Spleen (tissue), 11 donors: ENCODE data around the gene FHIT. TPM values are rescaled to one million over a fixed set of nuclear protein-coding genes. Genes with fewer than 3 reads are reported as not detected.

Source experiments
- DNase-seq: peaks from one replicate; pipeline ENCODE4 v3.0.0-alpha.2; 2020
- H3K27ac ChIP-seq, 8 donors: fragments of 200-600 bp; sonication (generic) in 7 of 8; 1 replicate in 4 of 8; 2 replicates in 4 of 8; pipeline versions ENCODE4 v1.5.0 to v1.8.0; 2016 to 2021; ENCODE audit warnings: inconsistent platforms in 4 of 8, mild to moderate bottlenecking in 4 of 8, moderate library complexity in 1 of 8
- H3K27me3 ChIP-seq, 7 donors: fragments of 200-600 bp; sonication (generic) in 6 of 7; replicated peaks in 1 of 7; 1 replicate in 4 of 7; 2 replicates in 3 of 7; pipeline versions ENCODE4 v1.5.0 to v1.8.0; 2016 to 2021; ENCODE audit warnings: inconsistent platforms in 3 of 7, mild to moderate bottlenecking in 1 of 7
- H3K36me3 ChIP-seq, 6 donors: fragments of 200-600 bp; sonication (generic) in 5 of 6; 1 replicate in 4 of 6; 2 replicates in 2 of 6; pipeline versions ENCODE4 v1.5.0 to v1.8.0; 2016 to 2021; ENCODE audit warnings: inconsistent platforms in 2 of 6
- H3K4me1 ChIP-seq, 6 donors: fragments of 200-600 bp; sonication (generic) in 5 of 6; 1 replicate in 3 of 6; 2 replicates in 3 of 6; pipeline versions ENCODE4 v1.5.0 to v1.8.0; 2016 to 2021; ENCODE audit warnings: inconsistent platforms in 3 of 6
- H3K4me3 ChIP-seq, 8 donors: fragments of 200-600 bp; sonication (generic) in 7 of 8; 1 replicate in 4 of 8; 2 replicates in 4 of 8; pipeline versions ENCODE4 v1.5.0 to v1.8.0; 2016 to 2021; ENCODE audit warnings: inconsistent platforms in 4 of 8, mild to moderate bottlenecking in 4 of 8, moderate library complexity in 2 of 8
- H3K9me3 ChIP-seq, 8 donors: fragments of 200-600 bp; sonication (generic) in 7 of 8; 1 replicate in 4 of 8; 2 replicates in 4 of 8; pipeline versions ENCODE4 v1.5.0 to v1.8.0; 2016 to 2021; ENCODE audit warnings: inconsistent platforms in 4 of 8
- CTCF ChIP-seq, 11 experiments: fragments of 200-600 bp in 7 of 11; fragments of 450-650 bp in 4 of 11; sonication (generic) in 4 of 11; IDR thresholded peaks in 8 of 11; conservative IDR thresholded peaks in 3 of 11; 1 replicate in 7 of 11; 2 replicates in 4 of 11; pipeline versions ENCODE4 v1.4.0 to v1.8.0; 2016 to 2021; ENCODE audit warnings: antibody characterized with exemption in 11 of 11, inconsistent platforms in 4 of 11, mild to moderate bottlenecking in 1 of 11
- POLR2A ChIP-seq, 3 donors: fragments of 450-650 bp; IDR thresholded peaks; one replicate each; pipeline ENCODE4 v1.5.1; 2017; ENCODE audit warnings: antibody characterized with exemption in 3 of 3, mild to moderate bottlenecking in 1 of 3
- POLR2AphosphoS5 ChIP-seq, 3 donors: sonication (generic); formaldehyde crosslinking; IDR thresholded peaks; one replicate each; pipeline ENCODE4 v1.5.1; 2017; ENCODE audit warnings: antibody characterized with exemption in 3 of 3
- WGBS, 5 donors: extraction: QIAGEN DNeasy Blood & Tissue Kit in 3 of 5; methylation state at CpG; one replicate each; pipeline versions ENCODE4 v1.1.5 to v1.1.7; 2013 to 2018; 5-methylcytosine and 5-hydroxymethylcytosine counted together
- intact Hi-C: fragments of 100-400 bp; cut with DNase I; formaldehyde crosslinking; loops from one replicate; pipeline ENCODE4 v1.15.0; 2023; ENCODE audit warnings: low total_unique reads
- polyA plus RNA-seq, 3 donors: library from polyadenylated mRNA; stranded (reverse); fragments of 200-250 nt; gene quantifications; one replicate each; pipeline ENCODE4 v1.2.1, GENCODE V29; 2013
- total RNA-seq, 7 donors: library from RNA; depleted of rRNA in 3 of 7; stranded (reverse); fragments of >200 nt in 3 of 7; fragmentation: NEBNext Ultra II Directional in 4 of 7; extraction: Animal tissue kit (Norgen Biotek cat#: 25700) in 4 of 7; gene quantifications; one replicate each; pipeline versions ENCODE4 v1.1.0 to v1.2.1, GENCODE V29; 2016 to 2021
- donor health status: healthy with polysubstance abuse.
- donor health status: DM: no; HTN: no; CAD: no; lungs with moderate emphysema.
- donor health status: DM: no; HTN: no; CAD: no.
- donor health status: Bipolar disorder and iron deficiency.
- donor health status: healthy.
- donor health status: DM: no; HTN: no; CAD: no.
- donor health status: DM: yes; HTN: yes; CAD: no.

The FHIT gene
- total and polyA plus RNA-seq, 10 donors = 4.1 to 23.1 (median 12.2) TPM

DNA sequence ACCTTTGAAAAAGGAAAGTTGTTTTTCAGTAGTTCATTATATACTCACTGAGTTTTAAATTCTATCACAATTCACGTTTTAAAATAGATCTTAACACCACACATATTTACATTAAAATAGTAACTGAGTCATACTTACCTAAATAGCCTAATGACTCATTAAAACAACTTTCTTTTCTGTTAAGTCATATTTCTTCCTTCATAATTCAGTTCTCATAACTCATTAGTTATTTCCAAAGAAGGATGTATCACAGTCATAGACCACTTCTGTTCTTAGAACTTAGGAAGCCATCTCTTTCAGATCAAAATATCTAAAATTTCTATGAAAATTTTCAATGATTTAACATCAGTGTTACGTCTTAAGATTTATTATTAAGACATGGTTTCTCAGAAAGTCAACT lies 885.9 kb downstream of the FHIT start:
- Histone ChIP-seq H3K4me1 (no peaks in the 10 kb centered on the region), H3K27me3 (no peaks in the 10 kb centered on the region), H3K36me3 (no peaks in the 10 kb centered on the region), H3K27ac (no peak overlapping the region), H3K4me3 (no peak overlapping the region), H3K9me3 (no peaks in the 10 kb centered on the region)
- intact Hi-C loops = no loop called here
- DNase-seq = no peak
- TF ChIP-seq POLR2AphosphoS5 (IDR thresholded peaks at IDR 0.05) = no peak
- TF ChIP-seq CTCF (IDR thresholded peaks at IDR 0.05 in 8 of 11, conservative IDR thresholded peaks at IDR 0.05 in 3 of 11) = no peak
- TF ChIP-seq POLR2A (IDR thresholded peaks at IDR 0.05) = no peak
- WGBS, 5 donors = 0 to 45% (median 39%) methylated on average over 2 of the region's 2 CpGs

DNA sequence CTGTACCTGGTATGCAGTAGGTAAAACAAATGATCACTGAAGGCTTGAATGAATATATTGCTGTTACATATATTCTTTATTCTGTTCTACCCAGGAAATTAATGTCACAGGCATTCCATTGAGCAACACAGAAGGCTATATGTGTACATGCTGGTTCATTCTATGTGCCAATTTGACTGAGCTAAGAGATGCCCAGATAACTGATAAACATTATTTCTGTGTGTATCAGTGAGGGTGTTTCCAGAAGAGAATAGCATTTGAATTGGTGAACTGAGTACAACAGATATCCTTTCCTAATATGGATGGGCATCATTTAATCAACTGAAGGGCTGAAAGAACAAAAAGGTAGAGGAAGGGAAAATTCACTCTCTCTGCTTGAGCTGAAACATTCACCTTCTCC lies 886.8 kb downstream of the FHIT start:
- no peak overlapping the region for H3K27ac ChIP-seq
- TF ChIP-seq CTCF (IDR thresholded peaks at IDR 0.05 in 8 of 11, conservative IDR thresholded peaks at IDR 0.05 in 3 of 11) = no peak
- TF ChIP-seq POLR2AphosphoS5 (IDR thresholded peaks at IDR 0.05) = no peak
- TF ChIP-seq POLR2A (IDR thresholded peaks at IDR 0.05) = no peak
- no peaks in the 10 kb centered on the region for H3K27me3 ChIP-seq
- H3K4me3 ChIP-seq = no peak overlapping the region
- H3K9me3 ChIP-seq = no peaks in the 10 kb centered on the region
- DNase-seq = no peak
- no peaks in the 10 kb centered on the region for H3K4me1 ChIP-seq
- H3K36me3 ChIP-seq = no peaks in the 10 kb centered on the region
- intact Hi-C loops = no loop called here

- Histone ChIP-seq H3K27me3 (no peaks in the 10 kb centered on the region), H3K4me1 (no peaks in the 10 kb centered on the region), H3K9me3 (no peaks in the 10 kb centered on the region), H3K4me3 (no peak overlapping the region), H3K36me3 (no peaks in the 10 kb centered on the region), H3K27ac (no peak overlapping the region)
- intact Hi-C loops = no loop called here
- 63 to 81% (median 76%) methylated on average over 2 of the region's 2 CpGs for WGBS, 5 donors
- TF ChIP-seq POLR2AphosphoS5 (IDR thresholded peaks at IDR 0.05) (no peak), POLR2A (IDR thresholded peaks at IDR 0.05) (no peak), CTCF (IDR thresholded peaks at IDR 0.05 in 8 of 11, conservative IDR thresholded peaks at IDR 0.05 in 3 of 11) (no peak)
- DNase-seq = no peak
Measured at GRCh38 chr3:60363817-60364216, 887.4 kb downstream of the FHIT start.

DNA sequence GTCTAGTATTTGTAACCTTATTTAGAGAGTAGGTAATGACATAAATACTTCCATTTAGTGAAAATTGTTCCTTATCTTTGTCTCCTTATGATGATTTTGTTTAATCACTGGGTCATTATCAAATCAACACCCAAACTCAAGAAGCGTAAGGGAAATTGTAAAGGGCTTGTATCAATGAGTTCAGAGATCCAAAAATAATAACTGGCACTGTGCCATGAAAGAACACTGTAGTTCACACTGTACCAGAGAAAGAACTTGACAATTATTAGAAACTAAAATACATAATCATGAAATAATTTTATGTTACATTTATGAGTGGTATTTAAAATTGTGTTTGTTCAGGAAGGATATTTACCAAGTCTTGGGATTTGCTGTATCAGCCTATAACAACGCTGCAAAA lies 895.4 kb downstream of the FHIT start:
- H3K27ac ChIP-seq = no peak overlapping the region
- TF ChIP-seq POLR2AphosphoS5 (IDR thresholded peaks at IDR 0.05) (no peak), CTCF (IDR thresholded peaks at IDR 0.05 in 8 of 11, conservative IDR thresholded peaks at IDR 0.05 in 3 of 11) (no peak), POLR2A (IDR thresholded peaks at IDR 0.05) (no peak)
- DNase-seq = no peak
- intact Hi-C loops = no loop called here
- H3K36me3 ChIP-seq = no peaks in the 10 kb centered on the region
- WGBS, 5 donors = 45 to 94% (median 72%) methylated on average over 2 of the region's 2 CpGs
- H3K4me1 ChIP-seq = no peaks in the 10 kb centered on the region
- H3K27me3 ChIP-seq = no peaks in the 10 kb centered on the region
- no peak overlapping the region for H3K4me3 ChIP-seq
- no peaks in the 10 kb centered on the region for H3K9me3 ChIP-seq
